Astrocyte (in vitro differentiated cells and primary cell): ENCODE data around the gene BCAM.

Source experiments
- EZH2 ChIP-seq: IDR thresholded peaks from 2 replicates; pipeline ENCODE4 v1.6.1; 2012; ENCODE audit warnings: mild to moderate bottlenecking, low read length, inconsistent platforms; ENCODE audit not compliant: insufficient read depth
- TF ChIP-seq, protein P1 (sequence below): IDR thresholded peaks from 2 replicates; pipeline ENCODE4 v1.5.1; 2011; ENCODE audit warnings: low read depth, mild to moderate bottlenecking, inconsistent platforms, low read length, moderate library complexity; ENCODE audit not compliant: insufficient read depth

DNA sequence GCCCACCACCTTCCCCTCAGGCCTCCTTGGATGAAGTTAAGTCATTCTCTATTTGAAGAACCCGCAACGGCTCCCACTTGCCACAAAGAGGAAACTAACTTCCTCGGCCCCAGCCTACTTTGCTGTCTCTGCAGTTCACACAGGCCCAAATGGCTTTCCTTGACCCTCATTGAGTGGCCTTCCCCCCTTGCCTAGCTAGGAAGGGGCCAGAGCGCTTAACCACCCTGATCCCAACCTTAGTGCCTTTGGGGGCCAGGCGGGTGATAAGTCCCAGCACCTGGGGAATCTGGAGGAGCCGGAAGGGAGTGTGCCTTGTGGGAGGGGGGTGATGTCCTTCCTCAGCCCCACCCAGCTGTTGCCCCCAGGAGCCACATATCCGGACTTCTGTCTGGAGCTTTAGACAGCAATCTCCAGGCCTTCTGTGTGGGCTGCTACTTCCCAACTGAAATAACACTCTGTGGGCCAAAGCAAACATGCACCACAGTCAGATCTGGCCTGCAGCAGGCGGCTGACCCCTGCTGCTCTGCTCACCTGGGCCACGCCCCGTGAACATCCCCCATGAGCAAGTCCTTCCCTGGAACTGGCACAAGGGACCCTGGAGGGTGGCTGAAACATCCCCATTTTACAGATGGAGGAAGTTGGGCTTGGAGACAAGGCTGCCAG, 47.6 kb downstream of the BCAM start:
- TF ChIP-seq, protein P1, sequence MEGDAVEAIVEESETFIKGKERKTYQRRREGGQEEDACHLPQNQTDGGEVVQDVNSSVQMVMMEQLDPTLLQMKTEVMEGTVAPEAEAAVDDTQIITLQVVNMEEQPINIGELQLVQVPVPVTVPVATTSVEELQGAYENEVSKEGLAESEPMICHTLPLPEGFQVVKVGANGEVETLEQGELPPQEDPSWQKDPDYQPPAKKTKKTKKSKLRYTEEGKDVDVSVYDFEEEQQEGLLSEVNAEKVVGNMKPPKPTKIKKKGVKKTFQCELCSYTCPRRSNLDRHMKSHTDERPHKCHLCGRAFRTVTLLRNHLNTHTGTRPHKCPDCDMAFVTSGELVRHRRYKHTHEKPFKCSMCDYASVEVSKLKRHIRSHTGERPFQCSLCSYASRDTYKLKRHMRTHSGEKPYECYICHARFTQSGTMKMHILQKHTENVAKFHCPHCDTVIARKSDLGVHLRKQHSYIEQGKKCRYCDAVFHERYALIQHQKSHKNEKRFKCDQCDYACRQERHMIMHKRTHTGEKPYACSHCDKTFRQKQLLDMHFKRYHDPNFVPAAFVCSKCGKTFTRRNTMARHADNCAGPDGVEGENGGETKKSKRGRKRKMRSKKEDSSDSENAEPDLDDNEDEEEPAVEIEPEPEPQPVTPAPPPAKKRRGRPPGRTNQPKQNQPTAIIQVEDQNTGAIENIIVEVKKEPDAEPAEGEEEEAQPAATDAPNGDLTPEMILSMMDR: no peak
- TF ChIP-seq EZH2: no peak
